ENCODE data around the gene DLGAP1. TPM values are rescaled to one million over a fixed set of nuclear protein-coding genes. Genes with fewer than 3 reads are reported as not detected.

The DLGAP1 gene
- total RNA-seq, 1 donor from 2014 or later = 3.7 TPM

GRCh38 chr18:3510896-3511295 is 944.2 kb downstream of the DLGAP1 start:
- no peak for TF ChIP-seq CTCF (conservative IDR thresholded peaks at IDR 0.05)
- no peaks in the 10 kb centered on the region for H3K9me3 Mint-ChIP-seq
- H3K36me3 Mint-ChIP-seq = no peaks in the 10 kb centered on the region
- no peak overlapping the region for H3K27ac Mint-ChIP-seq
- peaks cover 11% of the 10 kb centered on the region for H3K27me3 Mint-ChIP-seq
- H3K4me1 Mint-ChIP-seq (ENCODE audit: unreplicated experiment) = peaks cover 20% of the 10 kb centered on the region
- DNase-seq (ENCODE audit: extremely low spot score, unreplicated experiment) = peak; percentile 31
- no peak overlapping the region for H3K4me3 Mint-ChIP-seq

- Mint-ChIP-seq H3K9me3 (no peaks in the 10 kb centered on the region), H3K4me1 (ENCODE audit: unreplicated experiment) (peaks cover 20% of the 10 kb centered on the region), H3K4me3 (no peak overlapping the region), H3K36me3 (no peaks in the 10 kb centered on the region), H3K27me3 (peaks cover 11% of the 10 kb centered on the region), H3K27ac (no peak overlapping the region)
- no peak for TF ChIP-seq CTCF (conservative IDR thresholded peaks at IDR 0.05)
- DNase-seq (ENCODE audit: extremely low spot score, unreplicated experiment) = no peak
Observed at GRCh38 chr18:3510024-3510423, 945.1 kb downstream of the DLGAP1 start.

GRCh38 chr18:3508576-3509549 is 946.2 kb downstream of the DLGAP1 start:
- Mint-ChIP-seq H3K36me3 (no peaks in the 10 kb centered on the region), H3K27me3 (peaks cover 11% of the 10 kb centered on the region), H3K27ac (no peak overlapping the region), H3K9me3 (no peaks in the 10 kb centered on the region), H3K4me3 (no peak overlapping the region), H3K4me1 (ENCODE audit: unreplicated experiment) (peaks cover 20% of the 10 kb centered on the region)
- DNase-seq (ENCODE audit: extremely low spot score, unreplicated experiment) = peak; percentile 36
- no peak for TF ChIP-seq CTCF (conservative IDR thresholded peaks at IDR 0.05)

GRCh38 chr18:3504637-3505036 is 950.5 kb downstream of the DLGAP1 start:
- H3K27me3 Mint-ChIP-seq = peaks cover 8% of the 10 kb centered on the region
- H3K9me3 Mint-ChIP-seq = no peaks in the 10 kb centered on the region
- H3K27ac Mint-ChIP-seq = no peak overlapping the region
- no peaks in the 10 kb centered on the region for H3K36me3 Mint-ChIP-seq
- no peak for DNase-seq (ENCODE audit: extremely low spot score, unreplicated experiment)
- no peak for TF ChIP-seq CTCF (conservative IDR thresholded peaks at IDR 0.05)
- peaks cover 21% of the 10 kb centered on the region for H3K4me1 Mint-ChIP-seq (ENCODE audit: unreplicated experiment)
- no peak overlapping the region for H3K4me3 Mint-ChIP-seq

GRCh38 chr18:3502650-3503049 is 952.5 kb downstream of the DLGAP1 start:
- no peak overlapping the region for H3K27ac Mint-ChIP-seq
- peaks cover 23% of the 10 kb centered on the region for H3K27me3 Mint-ChIP-seq
- H3K36me3 Mint-ChIP-seq = no peaks in the 10 kb centered on the region
- H3K4me3 Mint-ChIP-seq = no peak overlapping the region
- DNase-seq (ENCODE audit: extremely low spot score, unreplicated experiment) = no peak
- H3K9me3 Mint-ChIP-seq = no peaks in the 10 kb centered on the region
- peaks cover 15% of the 10 kb centered on the region for H3K4me1 Mint-ChIP-seq (ENCODE audit: unreplicated experiment)
- TF ChIP-seq CTCF (conservative IDR thresholded peaks at IDR 0.05) = no peak

All from type B pancreatic cell (in vitro differentiated cells).